PFSK-1 (cell line): ENCODE measurements around the gene TTC32.

Experiments used
- POLR2AphosphoS5 ChIP-seq: IDR thresholded peaks from 2 replicates; pipeline ENCODE4 v1.6.1; 2012; ENCODE audit warnings: low read depth, mild to moderate bottlenecking, control low read depth, low read length, moderate library complexity
- SIN3A ChIP-seq: IDR thresholded peaks from 2 replicates; pipeline ENCODE4 v1.6.1; 2012; ENCODE audit warnings: mild to moderate bottlenecking, low read length, moderate library complexity, borderline replicate concordance; ENCODE audit not compliant: insufficient read depth
- TAF1 ChIP-seq: IDR thresholded peaks from 2 replicates; pipeline ENCODE4 v1.6.1; 2012; ENCODE audit warnings: low read length, control low read depth, borderline replicate concordance; ENCODE audit not compliant: insufficient read depth
- TF ChIP-seq, protein P1 (sequence below), 2 experiments: IDR thresholded peaks; 2 replicates each; pipeline versions ENCODE4 v1.6.1 to v1.8.0; 2011 to 2012; ENCODE audit warnings: low read depth in 2 of 2, low read length in 2 of 2, control low read depth in 1 of 2, inconsistent platforms in 1 of 2, mild to moderate bottlenecking in 1 of 2, moderate library complexity in 1 of 2; ENCODE audit not compliant: insufficient read depth in 1 of 2

DNA sequence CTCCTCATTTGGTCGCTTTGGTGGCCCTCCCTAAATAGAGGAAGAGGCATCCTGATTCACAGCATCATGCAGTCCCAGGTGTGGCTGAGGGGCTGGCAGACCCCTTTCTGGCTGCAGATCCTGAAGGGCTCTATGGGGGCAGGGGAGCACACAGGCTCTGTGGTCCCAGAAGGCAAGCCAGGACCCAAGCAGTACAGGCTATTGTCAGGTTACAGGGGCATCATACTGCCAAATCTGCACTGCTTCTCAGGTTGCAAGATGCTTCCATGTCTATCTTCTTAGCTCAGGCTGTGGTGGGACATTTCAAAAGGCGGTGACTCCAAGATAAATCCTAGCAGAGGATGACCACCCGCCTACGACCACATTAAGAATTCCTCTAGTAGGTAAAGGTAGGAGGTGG is 54.3 kb downstream of the TTC32 start:
- TF ChIP-seq TAF1 (no peak), POLR2AphosphoS5 (no peak), SIN3A (no peak)
- TF ChIP-seq, protein P1, sequence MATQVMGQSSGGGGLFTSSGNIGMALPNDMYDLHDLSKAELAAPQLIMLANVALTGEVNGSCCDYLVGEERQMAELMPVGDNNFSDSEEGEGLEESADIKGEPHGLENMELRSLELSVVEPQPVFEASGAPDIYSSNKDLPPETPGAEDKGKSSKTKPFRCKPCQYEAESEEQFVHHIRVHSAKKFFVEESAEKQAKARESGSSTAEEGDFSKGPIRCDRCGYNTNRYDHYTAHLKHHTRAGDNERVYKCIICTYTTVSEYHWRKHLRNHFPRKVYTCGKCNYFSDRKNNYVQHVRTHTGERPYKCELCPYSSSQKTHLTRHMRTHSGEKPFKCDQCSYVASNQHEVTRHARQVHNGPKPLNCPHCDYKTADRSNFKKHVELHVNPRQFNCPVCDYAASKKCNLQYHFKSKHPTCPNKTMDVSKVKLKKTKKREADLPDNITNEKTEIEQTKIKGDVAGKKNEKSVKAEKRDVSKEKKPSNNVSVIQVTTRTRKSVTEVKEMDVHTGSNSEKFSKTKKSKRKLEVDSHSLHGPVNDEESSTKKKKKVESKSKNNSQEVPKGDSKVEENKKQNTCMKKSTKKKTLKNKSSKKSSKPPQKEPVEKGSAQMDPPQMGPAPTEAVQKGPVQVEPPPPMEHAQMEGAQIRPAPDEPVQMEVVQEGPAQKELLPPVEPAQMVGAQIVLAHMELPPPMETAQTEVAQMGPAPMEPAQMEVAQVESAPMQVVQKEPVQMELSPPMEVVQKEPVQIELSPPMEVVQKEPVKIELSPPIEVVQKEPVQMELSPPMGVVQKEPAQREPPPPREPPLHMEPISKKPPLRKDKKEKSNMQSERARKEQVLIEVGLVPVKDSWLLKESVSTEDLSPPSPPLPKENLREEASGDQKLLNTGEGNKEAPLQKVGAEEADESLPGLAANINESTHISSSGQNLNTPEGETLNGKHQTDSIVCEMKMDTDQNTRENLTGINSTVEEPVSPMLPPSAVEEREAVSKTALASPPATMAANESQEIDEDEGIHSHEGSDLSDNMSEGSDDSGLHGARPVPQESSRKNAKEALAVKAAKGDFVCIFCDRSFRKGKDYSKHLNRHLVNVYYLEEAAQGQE (IDR thresholded peaks at IDR 0.05; ENCODE audit: insufficient read depth in 1 of 2, low read depth in 2 of 2, low read length in 2 of 2): no peak
